ENCODE data around the gene RNF43.
A peak's percentile ranks its signal among the peaks of the same experiment; 100 is the strongest.

DNA sequence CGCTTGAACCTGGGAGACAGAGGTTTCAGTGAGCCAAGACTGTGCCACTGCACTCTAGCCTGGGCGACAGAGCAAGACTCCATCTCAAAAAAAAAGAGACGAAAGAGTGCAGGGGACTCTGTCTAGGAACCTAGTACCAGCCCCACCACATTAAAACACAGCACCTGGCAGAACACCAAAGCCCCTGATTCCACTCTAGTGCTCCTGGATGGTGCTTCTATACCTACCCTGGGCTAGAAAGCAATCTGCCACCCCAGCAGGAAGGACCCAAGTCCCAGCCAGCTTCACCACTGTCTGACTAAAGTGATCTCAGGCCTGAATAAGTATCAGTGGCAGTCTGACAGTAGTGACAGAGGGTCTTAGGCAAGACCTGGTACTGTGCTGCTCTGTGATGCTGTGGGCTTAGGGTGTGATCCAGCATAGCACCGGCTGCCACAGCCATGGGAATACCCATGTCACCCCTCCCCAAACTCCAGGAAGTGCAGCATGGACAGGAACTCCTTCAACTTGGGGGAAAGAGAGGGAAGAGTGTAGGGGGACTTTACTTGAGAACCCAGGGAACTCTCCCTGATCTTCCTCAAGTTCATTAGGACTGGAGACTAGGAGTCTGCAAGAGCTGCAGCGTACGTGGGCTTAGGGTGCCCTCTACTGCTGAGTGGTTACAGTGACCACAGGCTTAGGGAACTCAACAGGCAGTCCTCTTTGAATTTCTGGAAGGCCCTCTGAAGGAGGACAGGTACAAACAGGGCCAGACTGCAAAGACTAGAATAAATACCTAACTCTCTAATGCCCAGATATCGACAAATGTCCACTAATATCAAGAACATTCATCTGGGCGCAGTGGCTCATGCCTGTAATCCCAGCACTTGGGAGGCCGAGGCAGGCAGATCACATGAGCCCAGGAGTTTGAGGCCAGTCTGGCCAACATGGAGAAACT, 30.0 kb upstream of the RNF43 start:
- TF ChIP-seq, protein P1, sequence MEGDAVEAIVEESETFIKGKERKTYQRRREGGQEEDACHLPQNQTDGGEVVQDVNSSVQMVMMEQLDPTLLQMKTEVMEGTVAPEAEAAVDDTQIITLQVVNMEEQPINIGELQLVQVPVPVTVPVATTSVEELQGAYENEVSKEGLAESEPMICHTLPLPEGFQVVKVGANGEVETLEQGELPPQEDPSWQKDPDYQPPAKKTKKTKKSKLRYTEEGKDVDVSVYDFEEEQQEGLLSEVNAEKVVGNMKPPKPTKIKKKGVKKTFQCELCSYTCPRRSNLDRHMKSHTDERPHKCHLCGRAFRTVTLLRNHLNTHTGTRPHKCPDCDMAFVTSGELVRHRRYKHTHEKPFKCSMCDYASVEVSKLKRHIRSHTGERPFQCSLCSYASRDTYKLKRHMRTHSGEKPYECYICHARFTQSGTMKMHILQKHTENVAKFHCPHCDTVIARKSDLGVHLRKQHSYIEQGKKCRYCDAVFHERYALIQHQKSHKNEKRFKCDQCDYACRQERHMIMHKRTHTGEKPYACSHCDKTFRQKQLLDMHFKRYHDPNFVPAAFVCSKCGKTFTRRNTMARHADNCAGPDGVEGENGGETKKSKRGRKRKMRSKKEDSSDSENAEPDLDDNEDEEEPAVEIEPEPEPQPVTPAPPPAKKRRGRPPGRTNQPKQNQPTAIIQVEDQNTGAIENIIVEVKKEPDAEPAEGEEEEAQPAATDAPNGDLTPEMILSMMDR (IDR thresholded peaks at IDR 0.05), result peak; percentile 71
- TF ChIP-seq EZH2 (IDR thresholded peaks at IDR 0.05; ENCODE audit: borderline replicate concordance, insufficient read depth, low read depth, low read length, poor library complexity, severe bottlenecking), result no peak

Data from B cell (primary cell).